ENCODE data around the gene XYLT1. TPM values are rescaled to one million over a fixed set of nuclear protein-coding genes. Genes with fewer than 3 reads are reported as not detected.

The XYLT1 gene
- total and polyA plus RNA-seq, 10 of the 15 experiments (the other 5 are each of a cell fraction or from before 2014, with no cell fraction given) = 0.88 to 14.8 (median 5.8) TPM

DNA sequence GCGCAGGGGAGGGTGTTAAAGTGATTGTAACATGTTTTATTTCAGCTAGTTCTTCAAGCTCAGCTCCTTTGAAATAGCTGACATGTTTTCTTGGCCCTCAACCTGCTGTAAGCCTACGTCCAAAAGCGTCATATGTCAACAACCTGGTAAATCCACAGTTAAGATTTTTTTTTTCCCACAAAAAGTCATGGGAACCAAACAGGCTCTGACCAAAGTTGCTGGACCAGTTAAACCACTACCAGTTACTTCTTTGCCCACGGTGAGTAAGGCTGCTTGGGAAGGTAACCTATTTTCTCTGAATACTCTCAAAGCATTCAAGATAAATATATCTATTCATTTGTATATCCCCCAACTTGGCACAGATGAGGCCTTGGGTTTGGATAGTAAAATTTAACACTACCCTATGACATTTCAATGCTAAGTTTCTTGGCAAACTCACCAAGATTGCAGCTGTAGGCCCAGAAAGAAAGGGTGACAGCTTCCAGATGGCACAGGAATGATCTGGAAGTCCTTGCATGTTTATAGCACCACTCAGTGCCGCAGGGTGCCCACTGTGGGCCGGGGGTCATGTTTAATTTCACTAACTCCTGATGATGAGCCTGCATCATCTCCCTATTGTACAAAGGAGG lies 166.2 kb downstream of the XYLT1 start (continued):
- TF ChIP-seq CBX5 (IDR thresholded peaks at IDR 0.05; ENCODE audit: low read depth) = no peak

DNA sequence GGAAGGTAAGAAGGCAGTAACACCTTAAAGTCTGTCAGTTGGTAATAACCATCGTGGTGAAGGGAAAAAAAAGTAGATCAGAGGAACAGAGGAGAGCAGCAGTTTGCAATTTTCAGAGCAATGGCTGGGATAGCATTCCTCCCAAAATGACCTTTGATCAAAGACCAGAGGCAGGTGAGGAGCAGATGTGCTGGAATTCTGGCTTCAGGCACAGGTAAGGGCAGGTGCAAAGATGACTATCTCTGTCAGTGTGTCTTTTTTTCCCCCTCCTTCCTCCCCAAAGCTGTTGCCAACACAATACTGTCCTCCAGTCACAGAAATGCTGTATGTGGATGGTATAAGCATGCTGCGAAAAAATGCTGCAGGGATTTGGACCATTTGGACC lies 166.7 kb downstream of the XYLT1 start:
- H3K4me2 ChIP-seq (ENCODE audit: control insufficient read depth, insufficient read depth) = no peak overlapping the region
- no peaks in the 10 kb centered on the region for H3K9me3 ChIP-seq (replicated peaks; ENCODE audit: control insufficient read depth, insufficient read depth, low read length)
- H3K27me3 ChIP-seq (replicated peaks in 1 of 2; ENCODE audit: control insufficient read depth in 2 of 2, insufficient read depth in 2 of 2, low read length in 1 of 2) = no peaks in the 10 kb centered on the region
- H2AFZ ChIP-seq (ENCODE audit: control insufficient read depth, low read depth, low read length) = no peak overlapping the region
- RAD21 ChIA-PET (ENCODE audit: unreplicated experiment) = interaction anchor here (1.0 to 8.9 kb wide), 7 partner anchors 27 to 162 kb away, joined by 4 to 109 read pairs (median 50); no protein-coding TSS in a partner anchor
- H3K4me3 ChIP-seq = no peak overlapping the region
- TF ChIP-seq BACH1 (IDR thresholded peaks at IDR 0.05; ENCODE audit: borderline replicate concordance) = no peak
- TF ChIP-seq, protein P1, sequence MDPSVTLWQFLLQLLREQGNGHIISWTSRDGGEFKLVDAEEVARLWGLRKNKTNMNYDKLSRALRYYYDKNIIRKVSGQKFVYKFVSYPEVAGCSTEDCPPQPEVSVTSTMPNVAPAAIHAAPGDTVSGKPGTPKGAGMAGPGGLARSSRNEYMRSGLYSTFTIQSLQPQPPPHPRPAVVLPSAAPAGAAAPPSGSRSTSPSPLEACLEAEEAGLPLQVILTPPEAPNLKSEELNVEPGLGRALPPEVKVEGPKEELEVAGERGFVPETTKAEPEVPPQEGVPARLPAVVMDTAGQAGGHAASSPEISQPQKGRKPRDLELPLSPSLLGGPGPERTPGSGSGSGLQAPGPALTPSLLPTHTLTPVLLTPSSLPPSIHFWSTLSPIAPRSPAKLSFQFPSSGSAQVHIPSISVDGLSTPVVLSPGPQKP (IDR thresholded peaks at IDR 0.05; ENCODE audit: low read depth, low read length) = no peak
- TF ChIP-seq POLR2A (IDR thresholded peaks at IDR 0.05; ENCODE audit: low read depth, low read length) = no peak
- TF ChIP-seq ZBED1 (IDR thresholded peaks at IDR 0.05; ENCODE audit: borderline replicate concordance) = no peak
- no peak for TF ChIP-seq RELA (IDR thresholded peaks at IDR 0.05; ENCODE audit: borderline replicate concordance, partially characterized antibody)
- TF ChIP-seq IKZF2 (IDR thresholded peaks at IDR 0.05) = no peak
- no peak for TF ChIP-seq NFIC (IDR thresholded peaks at IDR 0.05; ENCODE audit: low read depth, low read length)
- no peak for TF ChIP-seq TCF3 (IDR thresholded peaks at IDR 0.05; ENCODE audit: borderline replicate concordance, insufficient read depth, low read depth, low read length)
- TF ChIP-seq SREBF1 (IDR thresholded peaks at IDR 0.05; ENCODE audit: low read length) = no peak
- no peak for TF ChIP-seq KLF5 (IDR thresholded peaks at IDR 0.05; ENCODE audit: partially characterized antibody)
- no peak for TF ChIP-seq SIX5 (IDR thresholded peaks at IDR 0.05; ENCODE audit: low read depth, low read length, severe bottlenecking)
- TF ChIP-seq MXI1 (IDR thresholded peaks at IDR 0.05; ENCODE audit: low read depth, low read length) = no peak
- TF ChIP-seq, protein P2, sequence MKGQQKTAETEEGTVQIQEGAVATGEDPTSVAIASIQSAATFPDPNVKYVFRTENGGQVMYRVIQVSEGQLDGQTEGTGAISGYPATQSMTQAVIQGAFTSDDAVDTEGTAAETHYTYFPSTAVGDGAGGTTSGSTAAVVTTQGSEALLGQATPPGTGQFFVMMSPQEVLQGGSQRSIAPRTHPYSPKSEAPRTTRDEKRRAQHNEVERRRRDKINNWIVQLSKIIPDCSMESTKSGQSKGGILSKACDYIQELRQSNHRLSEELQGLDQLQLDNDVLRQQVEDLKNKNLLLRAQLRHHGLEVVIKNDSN (IDR thresholded peaks at IDR 0.05; ENCODE audit: borderline replicate concordance, extremely low read length, insufficient read depth, low read depth, low read length) = no peak
- no peak for TF ChIP-seq EGR1 (IDR thresholded peaks at IDR 0.05; ENCODE audit: borderline replicate concordance in 1 of 2, low read depth in 2 of 2, low read length in 2 of 2)
- TF ChIP-seq GABPA (IDR thresholded peaks at IDR 0.05; ENCODE audit: low read depth) = no peak
- BruUV-seq (replicated peaks) = no TSS peak
- H3K79me2 ChIP-seq (ENCODE audit: control insufficient read depth, insufficient read depth, low read length) = no peaks in the 10 kb centered on the region
- no peak overlapping the region for H3K27ac ChIP-seq (ENCODE audit: control insufficient read depth, insufficient read depth)
- no peak overlapping the region for H3K9ac ChIP-seq (ENCODE audit: control insufficient read depth, insufficient read depth, low read length)
- no peaks in the 10 kb centered on the region for H3K36me3 ChIP-seq (ENCODE audit: control insufficient read depth in 2 of 2, insufficient read depth in 2 of 2, low read length in 1 of 2)
- H4K20me1 ChIP-seq (ENCODE audit: control insufficient read depth, insufficient read depth) = no peaks in the 10 kb centered on the region
- POLR2A ChIA-PET = interaction anchor here (0.8 to 1.1 kb wide), 3 partner anchors 24 to 66 kb away, joined by 3 read pairs; no protein-coding TSS in a partner anchor
- DNase-seq (ENCODE audit: low read depth, low spot score) (no peak), ATAC-seq (no peak), FAIRE-seq (no peak)
- peaks cover 44% of the 10 kb centered on the region for H3K4me1 ChIP-seq (ENCODE audit: control insufficient read depth, insufficient read depth, low read length)
- 100% methylated on average over 2 of the region's 2 CpGs for WGBS (ENCODE audit: insufficient coverage, insufficient replicate concordance, low lambda C conversion rate, missing lambda C conversion rate)
- intact Hi-C loops (cut with micrococcal nuclease; ENCODE audit: unreplicated experiment) = loop anchor here (2.0 to 10.0 kb wide), 6 partner anchors 71 to 277 kb away; no protein-coding TSS in a partner anchor
- CTCF ChIA-PET = interaction anchor here (0.6 to 8.2 kb wide), 6 partner anchors 43 to 442 kb away, joined by 3 to 85 read pairs (median 17); no protein-coding TSS in a partner anchor
- SMC1A ChIA-PET (ENCODE audit: uncharacterized antibody, unreplicated experiment) = interaction anchor here (1.5 to 12.6 kb wide), 7 partner anchors 10 to 162 kb away, joined by 3 to 241 read pairs (median 88); no protein-coding TSS in a partner anchor
- in situ Hi-C loops (cut with MboI) = loop anchor here (5.0 kb wide), 1 partner anchor 163 kb away; no protein-coding TSS in a partner anchor

Data from GM12878 (cell line).